HCT116 (cell line): ENCODE measurements around the gene NKPD1. TPM values are rescaled to one million over a fixed set of nuclear protein-coding genes. Genes with fewer than 3 reads are reported as not detected.

Experiments
- ATAC-seq: fragments of 200-7000 bp; cut with Tn5 transposase; 2 replicates; pipeline ENCODE4 v1.9.1; 2020; ENCODE audit warnings: mild to moderate bottlenecking, moderate library complexity
- BruUV-seq: library from RNA; stranded (reverse); fragments of 400-500 nt; replicated peaks from 2 replicates; lab custom pipeline; 2021; lab: Mats Ljungman, UMichigan
- CTCF ChIA-PET: fragments of 300-600 bp; sonication (Branson Sonifier 250); formaldehyde crosslinking; loops from one replicate; lab custom pipeline; 2021; ENCODE audit warnings: antibody characterized with exemption; lab: Charles Lee
- POLR2A ChIA-PET: fragments of 300-600, 350-600 bp; sonication (Branson Sonifier 250); formaldehyde crosslinking; loops from one replicate; lab custom pipeline; 2021; ENCODE audit warnings: antibody characterized with exemption; lab: Charles Lee
- RAD21 ChIA-PET, 2 experiments: fragments of 300-600 bp; sonication (Branson Sonifier 250); formaldehyde crosslinking; loops; one replicate each; lab custom pipeline; 2023; ENCODE audit warnings: low total read pairs in 2 of 2; ENCODE audit not compliant: uncharacterized antibody in 2 of 2, unreplicated experiment in 2 of 2, low non-redundant PET in 1 of 2; lab: Charles Lee
- DNase-seq: peaks from one replicate; pipeline ENCODE4 v3.0.0-alpha.2; 2010; ENCODE audit warnings: low read depth, low spot score
- H2AFZ ChIP-seq: fragments of 200-600 bp; shearing (Covaris generic), sonication (generic); 2 replicates; pipeline ENCODE4 v1.6.1; 2017; ENCODE audit warnings: low read depth, mixed run types, mixed read lengths, antibody characterized with exemption, low read length; ENCODE audit not compliant: poor library complexity, severe bottlenecking
- H3K27ac ChIP-seq: 2 replicates; pipeline ENCODE4 v1.5.1; 2012; ENCODE audit warnings: low read depth, low read length
- H3K27me3 ChIP-seq: fragments of 200-600 bp; sonication (generic); 2 replicates; pipeline ENCODE4 v1.6.1; 2016; ENCODE audit warnings: mixed run types, low read length, mixed read lengths; ENCODE audit not compliant: insufficient read depth
- H3K36me3 ChIP-seq, 2 experiments: fragments of 200-500 bp in 1 of 2; fragments of 200-600 bp in 1 of 2; sonication (Bioruptor generic) in 1 of 2; sonication (generic) in 1 of 2; 2 replicates each; pipeline versions ENCODE4 v1.5.1 to v1.6.1; 2014 to 2016; ENCODE audit warnings: low read length in 2 of 2, inconsistent platforms in 1 of 2, mixed read lengths in 1 of 2, mixed run types in 1 of 2; ENCODE audit not compliant: insufficient read depth in 2 of 2, control insufficient read depth in 1 of 2
- H3K4me1 ChIP-seq, 2 experiments: fragments of 200-600 bp in 1 of 2; sonication (generic) in 1 of 2; 2 replicates each; pipeline versions ENCODE4 v1.5.1 to v1.6.1; 2012 to 2017; ENCODE audit warnings: low read length in 2 of 2, inconsistent platforms in 1 of 2, mild to moderate bottlenecking in 1 of 2, mixed read lengths in 1 of 2, mixed run types in 1 of 2, moderate library complexity in 1 of 2; ENCODE audit not compliant: insufficient read depth in 2 of 2, control insufficient read depth in 1 of 2
- H3K4me2 ChIP-seq: fragments of 200-600 bp; sonication (generic); 2 replicates; pipeline ENCODE4 v1.6.1; 2017; ENCODE audit warnings: mixed run types, low read length, mixed read lengths
- H3K4me3 ChIP-seq, 2 experiments: fragments of 200-600 bp in 1 of 2; sonication (generic) in 1 of 2; replicated peaks in 1 of 2; 2 replicates each; pipeline ENCODE4 v1.5.1; 2011 to 2016; ENCODE audit warnings: low read length in 2 of 2, control low read depth in 1 of 2, low read depth in 1 of 2, mild to moderate bottlenecking in 1 of 2, mixed read lengths in 1 of 2, mixed run types in 1 of 2
- H3K79me2 ChIP-seq: fragments of 200-600 bp; sonication (generic); 2 replicates; pipeline ENCODE4 v1.6.1; 2017; ENCODE audit warnings: mild to moderate bottlenecking, mixed run types, low read length, moderate library complexity, mixed read lengths; ENCODE audit not compliant: insufficient read depth
- H3K9ac ChIP-seq: fragments of 200-600 bp; sonication (generic); 2 replicates; pipeline ENCODE4 v1.6.1; 2016; ENCODE audit warnings: low read length, mixed read lengths
- H3K9me2 ChIP-seq: fragments of 200-600 bp; sonication (generic), shearing (Covaris generic); 2 replicates; pipeline ENCODE4 v1.6.1; 2017; ENCODE audit warnings: mixed run types, mild to moderate bottlenecking, moderate library complexity; ENCODE audit not compliant: insufficient read depth
- H3K9me3 ChIP-seq, 2 experiments: fragments of 200-500 bp in 1 of 2; fragments of 200-600 bp in 1 of 2; sonication (Bioruptor generic) in 1 of 2; sonication (generic) in 1 of 2; 2 replicates each; pipeline ENCODE4 v1.6.1; 2014 to 2017; ENCODE audit warnings: low read length in 2 of 2, mixed read lengths in 2 of 2, inconsistent platforms in 1 of 2, low read depth in 1 of 2, mild to moderate bottlenecking in 1 of 2, mixed run types in 1 of 2, moderate library complexity in 1 of 2; ENCODE audit not compliant: control insufficient read depth in 1 of 2, insufficient read depth in 1 of 2
- H4K20me1 ChIP-seq: fragments of 200-600 bp; sonication (generic), shearing (Covaris generic); 2 replicates; pipeline ENCODE4 v1.6.1; 2017; ENCODE audit warnings: mixed run types, mild to moderate bottlenecking, moderate library complexity; ENCODE audit not compliant: insufficient read depth
- CEBPB ChIP-seq: IDR thresholded peaks from 2 replicates; pipeline ENCODE4 v1.6.1; 2012; ENCODE audit warnings: low read depth
- CTCF ChIP-seq, 3 experiments: fragments of 200-600 bp in 1 of 3; sonication (generic) in 1 of 3; IDR thresholded peaks in 2 of 3; conservative IDR thresholded peaks in 1 of 3; 2 replicates each; pipeline ENCODE4 v1.5.1; 2012 to 2017; ENCODE audit warnings: low read depth in 2 of 3, low read length in 2 of 3, antibody characterized with exemption in 1 of 3, borderline replicate concordance in 1 of 3, control low read depth in 1 of 3, mild to moderate bottlenecking in 1 of 3, mixed read lengths in 1 of 3, mixed run types in 1 of 3, moderate library complexity in 1 of 3; ENCODE audit not compliant: insufficient read depth in 1 of 3
- EGR1 ChIP-seq: IDR thresholded peaks from 2 replicates; pipeline ENCODE4 v1.6.1; 2012; ENCODE audit warnings: low read depth
- ELF1 ChIP-seq: IDR thresholded peaks from 2 replicates; pipeline ENCODE4 v1.6.1; 2012; ENCODE audit warnings: low read depth, borderline replicate concordance
- EZH2 ChIP-seq: fragments of 200-600 bp; sonication (generic); IDR thresholded peaks from 2 replicates; pipeline ENCODE4 v1.6.1; 2017; ENCODE audit warnings: antibody characterized with exemption, mixed run types
- EZH2phosphoT487 ChIP-seq: fragments of 200-600 bp; IDR thresholded peaks from 2 replicates; pipeline ENCODE4 v1.6.1; 2018; ENCODE audit warnings: antibody characterized with exemption, borderline replicate concordance
- JUND ChIP-seq: IDR thresholded peaks from 2 replicates; pipeline ENCODE4 v1.6.1; 2012
- MAX ChIP-seq: IDR thresholded peaks from 2 replicates; pipeline ENCODE4 v1.6.1; 2012
- POLR2A ChIP-seq: IDR thresholded peaks from 2 replicates; pipeline ENCODE4 v1.7.0; 2011; ENCODE audit warnings: borderline replicate concordance; ENCODE audit not compliant: insufficient read depth, insufficient read length; ENCODE audit errors: extremely low read depth
- POLR2AphosphoS5 ChIP-seq: IDR thresholded peaks from 2 replicates; pipeline ENCODE4 v1.6.1; 2011; ENCODE audit warnings: mild to moderate bottlenecking, low read depth, low read length, moderate library complexity
- RAD21 ChIP-seq: IDR thresholded peaks from 2 replicates; pipeline ENCODE4 v1.6.1; 2012; ENCODE audit warnings: low read depth, mild to moderate bottlenecking
- SRF ChIP-seq: IDR thresholded peaks from 2 replicates; pipeline ENCODE4 v1.6.1; 2012; ENCODE audit warnings: low read depth
- ZFX ChIP-seq: fragments of 450-650 bp; IDR thresholded peaks from 2 replicates; pipeline ENCODE4 v1.6.1; 2017
- intact Hi-C: fragments of 100-400 bp; cut with micrococcal nuclease; formaldehyde crosslinking; loops from 2 replicates; pipeline ENCODE4 v1.10.0; 2022
- total RNA-seq: library from RNA; stranded (reverse); gene quantifications from one replicate; pipeline ENCODE4 v1.2.1, GENCODE V29; 2021; ENCODE audit not compliant: unreplicated experiment

Gene NKPD1
- total RNA-seq, 1 experiment from 2014 or later: 0.64 TPM

DNA sequence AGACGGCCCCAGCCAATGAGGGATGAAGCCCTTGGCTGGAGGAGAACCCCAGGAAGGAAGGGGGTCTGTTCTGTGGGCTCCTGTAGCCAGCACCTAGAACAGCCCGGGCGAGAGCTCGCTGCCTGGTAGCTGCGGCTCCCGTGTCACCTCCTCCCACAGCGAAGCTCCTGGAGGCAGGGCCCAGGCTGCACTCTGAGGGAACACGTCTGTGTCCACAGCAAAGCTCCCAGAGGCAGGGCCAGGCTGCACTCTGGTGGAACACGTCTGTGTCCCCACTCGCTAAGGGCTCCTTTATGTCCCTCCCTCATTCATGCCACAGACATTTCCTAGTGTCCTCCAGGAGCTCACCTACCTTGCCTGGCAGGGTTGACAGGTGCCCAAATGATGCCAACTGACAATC lies 8.8 kb upstream of the NKPD1 start:
- ATAC-seq: no peak
- POLR2A ChIA-PET: no interaction called here

More for the DNA sequence above, 8.8 kb upstream of the NKPD1 start:
- ChIA-PET RAD21 (interaction anchor here in 1 of 2 experiments (0.9 kb wide), 1 partner anchor 15 kb away, joined by 3 read pairs; no protein-coding TSS in a partner anchor), CTCF (no interaction called here)
- no peak for TF ChIP-seq CTCF (IDR thresholded peaks at IDR 0.05 in 2 of 3, conservative IDR thresholded peaks at IDR 0.05 in 1 of 3; ENCODE audit: borderline replicate concordance in 1 of 3, insufficient read depth in 1 of 3, low read depth in 2 of 3, low read length in 2 of 3)
- TF ChIP-seq MAX: no peak
- TF ChIP-seq JUND: no peak
- TF ChIP-seq ZFX: no peak
- no peak for TF ChIP-seq CEBPB
- TF ChIP-seq POLR2A: no peak
- TF ChIP-seq EGR1: no peak
- TF ChIP-seq RAD21: no peak
- TF ChIP-seq EZH2: no peak
- no peak for TF ChIP-seq EZH2phosphoT487
- no peak for TF ChIP-seq SRF
- no peak for TF ChIP-seq POLR2AphosphoS5
- TF ChIP-seq ELF1: no peak
- DNase-seq: no peak
- Histone ChIP-seq H2AFZ (no peak overlapping the region), H3K36me3 (no peaks in the 10 kb centered on the region), H3K27me3 (no peaks in the 10 kb centered on the region), H3K79me2 (no peaks in the 10 kb centered on the region), H3K4me1 (peaks cover 9 to 20% of the 10 kb centered on the region in 2 experiments), H3K9ac (no peak overlapping the region), H3K4me3 (no peak overlapping the region), H3K9me3 (no peaks in the 10 kb centered on the region), H3K4me2 (no peak overlapping the region), H4K20me1 (no peaks in the 10 kb centered on the region), H3K27ac (no peak overlapping the region), H3K9me2 (no peaks in the 10 kb centered on the region)
- no TSS peak for BruUV-seq
- intact Hi-C loops: loop anchor here (10.0 kb wide), 1 partner anchor 75 kb away; the partner anchor contains the start of gene PPP1R37
